NCI-H146 (cell line): ENCODE data around the gene BRIX1.
"Not testable (repeated sequence)": the region's sequence is repeated elsewhere in the genome, so short reads cannot be mapped to it uniquely, and the experiment has no call there.

Experiments
- DNase-seq: peaks from one replicate; lab custom pipeline; 2025; lab: John Stamatoyannopoulos, UW

Gene BRIX1

DNA sequence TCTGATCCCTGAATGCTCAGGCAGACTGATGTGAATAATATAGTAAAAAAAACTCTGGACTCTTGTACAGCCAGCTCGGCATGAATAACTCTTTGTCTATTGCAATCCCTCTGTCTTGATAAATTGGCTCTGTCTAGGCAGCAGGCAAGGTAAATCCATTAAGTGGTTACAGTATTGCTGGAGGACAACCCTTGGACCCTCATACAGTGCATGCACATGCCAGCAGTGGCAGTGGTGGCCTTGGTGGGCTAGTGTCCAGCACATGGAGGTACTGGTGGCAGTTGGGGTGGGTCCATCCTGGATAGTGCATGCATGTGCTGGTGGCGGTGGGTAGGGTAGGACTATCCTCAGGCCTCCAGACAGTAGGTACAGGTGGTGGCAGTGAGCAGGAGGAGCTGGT, 52.7 kb downstream of the BRIX1 start:
- DNase-seq: no peak

DNA sequence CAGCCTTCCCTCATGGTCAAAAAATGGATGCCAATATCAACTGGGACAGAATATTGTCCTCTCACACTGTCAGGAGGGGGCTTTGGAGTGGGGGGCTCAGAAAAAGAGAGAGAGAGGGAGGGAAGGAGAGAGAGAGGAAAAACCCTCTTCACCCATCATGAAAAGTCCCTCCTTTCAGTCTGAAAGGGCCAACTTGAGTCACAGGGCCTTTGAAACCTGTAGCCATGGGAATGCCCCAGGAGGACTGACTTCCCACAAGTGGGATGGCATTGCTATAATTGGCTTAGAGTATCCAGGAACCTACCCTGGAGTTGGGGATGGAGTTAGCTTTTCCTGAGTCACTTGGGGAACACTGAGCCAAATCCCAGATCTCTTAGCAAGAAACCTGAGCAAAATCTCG, 55.0 kb downstream of the BRIX1 start:
- DNase-seq: no peak

DNA sequence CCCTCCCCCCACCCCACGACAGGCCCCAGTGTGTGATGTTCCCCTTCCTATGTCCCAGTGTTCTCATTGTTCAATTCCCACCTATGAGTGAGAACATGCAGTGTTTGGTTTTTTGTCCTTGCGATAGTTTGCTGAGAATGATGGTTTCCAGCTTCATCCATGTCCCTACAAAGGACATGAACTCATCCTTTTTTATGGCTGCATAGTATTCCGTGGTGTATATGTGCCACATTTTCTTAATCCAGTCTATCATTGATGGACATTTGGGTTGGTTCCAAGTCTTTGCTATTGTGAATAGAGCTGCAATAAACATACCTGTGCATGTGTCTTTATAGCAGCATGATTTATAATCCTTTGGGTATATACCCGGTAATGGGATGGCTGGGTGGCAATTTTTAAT, 56.1 kb downstream of the BRIX1 start:
- DNase-seq: not testable (repeated sequence)
